Effector CD8-positive, alpha-beta T cell (primary cell): Measurements from ENCODE around the gene MYPN.
A peak's percentile ranks its signal among the peaks of the same experiment; 100 is the strongest.
"Not testable (repeated sequence)": the region's sequence is repeated elsewhere in the genome, so short reads cannot be mapped to it uniquely, and the experiment has no call there.

Experiments used
- DNase-seq: peaks from one replicate; lab custom pipeline; 2025; lab: John Stamatoyannopoulos, UW

MYPN gene

GRCh38 chr10:68135922-68136792 is 26.9 kb downstream of the MYPN start:
- DNase-seq: no peak

DNA sequence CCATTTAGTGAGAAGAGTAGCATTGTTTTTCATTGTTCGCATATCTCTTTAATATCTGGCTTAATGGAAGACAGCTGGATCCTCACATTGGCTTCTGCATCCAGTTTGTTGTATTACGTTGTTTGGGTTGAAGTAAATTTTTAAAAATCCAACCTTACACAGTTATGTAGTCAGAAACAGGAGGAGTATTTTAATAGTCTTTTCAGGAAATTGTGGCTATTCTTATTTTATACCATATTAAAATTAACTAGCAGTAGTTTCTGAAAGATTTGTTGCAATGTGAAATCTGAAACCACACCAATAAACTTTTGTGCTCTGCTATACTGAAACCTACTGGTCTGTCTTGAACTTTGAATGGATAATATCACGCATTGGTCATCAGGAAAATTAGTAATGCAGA is 27.9 kb downstream of the MYPN start:
- no peak for DNase-seq

- DNase-seq: no peak
Measured at GRCh38 chr10:68138526-68138925, 29.2 kb downstream of the MYPN start.

DNA sequence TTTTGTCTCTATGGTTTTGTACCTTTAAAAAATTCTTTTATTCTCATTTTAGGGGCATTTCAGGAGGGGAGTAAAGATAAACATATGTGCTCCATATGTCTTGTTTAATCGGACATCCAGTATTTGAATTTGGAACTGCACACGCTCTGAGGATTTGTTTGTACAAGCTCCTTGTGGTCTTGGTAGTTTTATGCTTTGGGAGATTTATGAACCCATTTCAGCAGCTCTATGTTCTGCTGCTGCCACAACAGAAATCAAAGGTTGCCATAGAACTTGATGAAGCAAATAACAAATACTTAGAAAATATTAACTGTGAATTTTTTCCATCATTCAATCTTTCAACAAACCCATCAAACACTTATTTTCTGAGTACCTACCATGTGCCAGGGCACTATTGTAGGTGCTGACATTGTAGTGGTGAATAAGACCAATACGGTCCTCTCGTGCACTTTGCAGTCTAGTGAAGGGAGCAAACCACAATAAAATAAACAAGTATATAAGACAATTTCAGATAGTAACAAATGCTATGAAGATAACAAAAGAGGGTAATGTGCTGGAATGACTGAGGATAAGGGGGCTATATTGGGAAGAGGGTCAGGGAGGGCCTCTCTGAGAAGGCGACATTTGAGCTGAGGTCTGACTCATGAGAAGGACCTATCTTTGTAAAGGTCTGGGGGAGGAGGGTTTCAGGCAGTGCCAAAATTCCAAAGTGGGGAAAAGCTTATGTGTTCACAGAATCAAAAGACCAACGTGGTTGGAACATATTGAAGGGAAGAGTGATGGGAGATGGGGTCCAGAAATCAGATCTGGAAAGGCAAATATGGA is 30.4 kb downstream of the MYPN start:
- no peak for DNase-seq

GRCh38 chr10:68142761-68143160 is 33.5 kb downstream of the MYPN start:
- no peak for DNase-seq

DNA sequence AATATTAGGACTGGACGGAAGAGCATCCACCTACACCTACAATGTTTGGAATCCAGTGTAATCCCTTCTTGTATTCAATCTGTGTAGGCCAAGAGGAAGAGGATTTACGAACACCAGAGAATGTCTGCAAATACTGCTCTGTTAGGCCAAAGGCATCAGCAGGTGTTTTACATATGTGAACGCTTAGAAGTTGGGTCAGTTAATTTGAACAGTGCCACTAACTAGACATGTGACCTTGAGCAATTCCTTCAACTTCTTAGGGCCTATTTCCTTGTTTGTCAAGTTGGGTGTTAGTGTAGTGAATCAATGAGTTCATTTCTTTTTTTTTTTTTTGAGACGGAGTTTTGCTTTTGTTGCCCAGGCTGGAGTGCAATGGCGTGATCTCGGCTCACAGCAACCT is 35.4 kb downstream of the MYPN start:
- no peak for DNase-seq

- no peak for DNase-seq
Measured at GRCh38 chr10:68145705-68146104, 36.4 kb downstream of the MYPN start.

DNA sequence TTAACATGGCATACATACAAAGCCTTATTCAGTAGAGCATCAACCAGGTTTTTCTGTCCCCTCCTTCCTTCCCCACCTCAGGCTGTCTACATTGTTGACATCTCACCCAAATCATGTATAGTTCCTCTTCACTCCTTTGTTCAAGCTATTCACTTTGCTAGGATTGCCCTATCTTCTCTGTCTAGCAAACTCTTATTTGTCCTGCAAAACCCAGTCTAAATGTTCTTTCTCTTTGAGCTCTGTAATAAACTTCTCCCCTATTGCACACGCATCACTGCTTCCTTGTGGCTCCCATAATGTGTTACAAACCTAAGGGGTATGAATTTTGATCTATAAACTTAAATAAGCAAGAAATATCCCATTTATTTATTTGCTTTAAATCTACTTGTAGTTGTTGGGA is 36.8 kb downstream of the MYPN start:
- DNase-seq: no peak

- DNase-seq: no peak
Measured at GRCh38 chr10:68151453-68151852, 42.2 kb downstream of the MYPN start.

GRCh38 chr10:68153473-68154210 is 44.4 kb downstream of the MYPN start:
- DNase-seq: no peak

GRCh38 chr10:68154211-68154497 is 44.9 kb downstream of the MYPN start:
- DNase-seq: no peak

GRCh38 chr10:68155615-68156210 is 46.4 kb downstream of the MYPN start:
- no peak for DNase-seq

DNA sequence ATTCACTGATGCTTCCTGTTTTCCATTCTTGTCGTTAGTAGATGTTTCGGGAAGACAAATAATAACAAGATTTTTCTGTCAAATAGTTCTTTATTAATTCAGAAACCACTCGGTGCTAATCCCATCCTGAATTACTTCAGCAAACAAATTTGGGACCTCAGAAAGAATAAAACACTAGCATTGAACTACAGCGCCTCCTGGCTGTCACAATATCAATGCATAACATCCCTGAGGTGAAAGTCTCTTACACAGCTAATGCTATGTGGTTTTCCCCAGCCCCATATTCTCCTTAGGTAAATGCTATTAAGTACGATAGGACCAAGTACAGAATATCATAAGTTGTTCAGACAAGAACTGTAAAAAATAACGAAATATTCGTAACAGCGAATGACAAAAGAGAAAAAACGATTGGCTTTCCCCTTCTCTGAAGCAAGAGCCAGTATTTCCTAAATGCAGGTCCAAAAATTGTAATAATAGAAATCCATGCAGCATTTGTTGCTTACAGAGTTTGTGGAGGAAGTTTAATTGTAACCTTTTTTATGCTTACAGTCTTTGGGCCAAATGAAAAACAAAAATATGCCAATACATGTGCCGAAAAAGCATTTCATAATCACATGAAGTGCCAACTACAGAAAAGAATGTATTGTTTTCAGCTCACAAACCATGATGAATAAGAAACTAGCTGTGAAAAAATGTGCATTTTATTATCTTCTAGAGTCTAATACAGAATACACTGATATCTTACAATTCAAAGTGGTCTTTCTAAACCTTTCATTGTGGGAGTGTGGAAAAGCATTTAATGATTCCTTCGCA is 47.3 kb downstream of the MYPN start:
- peak; percentile 39 for DNase-seq

GRCh38 chr10:68157522-68157921 is 48.2 kb downstream of the MYPN start:
- DNase-seq: not testable (repeated sequence)

- DNase-seq: no peak
Measured at GRCh38 chr10:68158031-68158430, 48.7 kb downstream of the MYPN start.

GRCh38 chr10:68163735-68164134 is 54.4 kb downstream of the MYPN start:
- no peak for DNase-seq

DNA sequence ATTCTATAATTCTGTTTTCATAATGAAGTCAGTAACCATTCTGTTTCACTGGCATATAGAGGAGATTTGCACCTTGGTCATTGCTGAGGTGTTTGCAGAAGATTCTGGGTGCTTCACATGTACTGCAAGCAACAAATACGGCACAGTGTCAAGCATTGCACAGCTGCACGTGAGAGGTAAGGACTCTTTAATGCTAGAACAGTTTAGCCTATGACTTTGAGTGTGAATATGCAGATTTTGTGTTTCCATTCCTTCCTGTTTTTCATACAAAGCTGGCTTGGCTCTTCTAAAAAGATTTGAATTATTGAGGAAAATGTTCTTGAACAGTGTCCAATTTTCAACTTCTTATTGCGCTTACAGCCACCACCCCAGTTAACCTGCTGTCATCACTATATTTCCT is 56.4 kb downstream of the MYPN start:
- no peak for DNase-seq

- no peak for DNase-seq
Measured at GRCh38 chr10:68166871-68167585, 57.7 kb downstream of the MYPN start.

DNA sequence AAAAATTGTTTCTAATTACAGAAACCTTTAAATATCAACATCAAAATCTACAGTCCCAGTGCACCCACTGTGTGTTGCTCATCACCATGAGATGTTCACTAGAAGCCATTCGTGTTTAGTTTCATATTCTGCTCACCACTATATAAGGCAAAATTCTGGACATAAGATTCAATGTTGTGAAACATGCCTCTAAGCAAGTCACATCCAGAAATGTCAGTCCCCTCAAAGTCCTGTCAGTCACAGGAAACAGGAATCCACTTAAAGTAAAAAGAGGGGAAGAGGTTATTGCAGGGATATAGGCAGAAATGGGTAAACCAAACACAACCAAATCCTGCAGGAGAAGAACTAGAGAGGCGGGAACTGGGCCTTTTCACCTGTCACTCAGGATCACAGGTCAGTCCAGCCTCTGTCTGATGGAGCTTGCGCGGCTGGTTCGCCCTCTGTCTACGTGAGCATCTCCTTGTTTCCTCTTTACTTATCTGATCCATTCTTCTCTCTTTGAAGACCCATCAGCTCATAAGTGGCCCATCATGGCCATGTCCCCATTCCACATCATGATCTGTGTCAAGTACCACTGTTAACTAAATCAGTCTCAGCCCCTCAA is 58.4 kb downstream of the MYPN start:
- no peak for DNase-seq

- no peak for DNase-seq
Measured at GRCh38 chr10:68171539-68172080, 62.3 kb downstream of the MYPN start.
